Measurements from ENCODE around the gene AFG1L. TPM values are rescaled to one million over a fixed set of nuclear protein-coding genes. Genes with fewer than 3 reads are reported as not detected.

Gene AFG1L
- total and polyA plus RNA-seq, 11 donors: 1.9 to 16.6 (median 10.9) TPM

DNA sequence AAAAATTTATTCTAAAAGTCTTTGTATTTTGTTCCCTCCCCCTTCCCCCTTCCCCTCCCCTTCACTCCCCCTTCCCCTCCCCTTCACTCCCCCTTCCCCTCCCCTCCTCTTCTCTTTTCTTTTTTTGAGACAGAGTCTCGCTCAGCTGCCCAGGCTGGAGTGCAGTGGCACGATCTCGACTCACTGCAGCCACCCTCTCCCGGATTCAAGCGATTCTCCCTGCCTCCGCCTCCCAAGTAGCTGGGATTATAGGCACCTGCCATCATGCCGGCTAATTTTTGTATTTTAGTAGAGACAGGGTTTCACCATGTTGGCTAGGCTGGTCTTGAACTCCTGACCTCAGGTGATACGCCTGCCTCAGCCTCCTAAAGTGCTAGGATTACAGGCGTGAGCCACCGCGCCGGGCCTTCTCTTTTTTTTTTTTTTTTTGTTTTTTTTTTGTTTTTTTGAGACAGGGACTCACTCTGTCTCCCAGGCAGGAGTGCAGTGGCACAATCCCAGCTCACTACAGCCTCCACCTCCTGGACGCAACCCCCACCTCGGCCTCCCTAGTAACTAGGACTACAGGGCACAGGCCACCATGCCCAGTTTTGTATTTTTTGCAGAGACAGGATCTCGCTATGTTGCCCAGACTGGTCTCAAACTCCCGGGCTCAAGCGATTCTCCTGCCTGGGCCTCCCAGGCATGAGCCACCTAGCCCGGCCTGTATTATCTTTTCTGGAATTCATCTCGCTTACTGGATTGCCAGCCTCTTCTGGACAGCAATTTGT lies 1.1 kb upstream of the AFG1L start:
- Histone ChIP-seq H3K9me3 (no peaks in the 10 kb centered on the region), H3K27me3 (no peaks in the 10 kb centered on the region), H3K36me3 (no peaks in the 10 kb centered on the region), H3K4me3 (peak overlapping the region in 9 of 12 donors; percentile 67 to 92 (median 84)), H3K4me1 (peaks cover 0 to 17% (median 7%) of the 10 kb centered on the region in 12 donors), H3K27ac (peak overlapping the region in 6 of 12 donors; percentile 89 to 98 (median 96))
- DNase-seq (peak in 1 of 5 donors; percentile 25), ATAC-seq (no peak)
- TF ChIP-seq, protein P1, sequence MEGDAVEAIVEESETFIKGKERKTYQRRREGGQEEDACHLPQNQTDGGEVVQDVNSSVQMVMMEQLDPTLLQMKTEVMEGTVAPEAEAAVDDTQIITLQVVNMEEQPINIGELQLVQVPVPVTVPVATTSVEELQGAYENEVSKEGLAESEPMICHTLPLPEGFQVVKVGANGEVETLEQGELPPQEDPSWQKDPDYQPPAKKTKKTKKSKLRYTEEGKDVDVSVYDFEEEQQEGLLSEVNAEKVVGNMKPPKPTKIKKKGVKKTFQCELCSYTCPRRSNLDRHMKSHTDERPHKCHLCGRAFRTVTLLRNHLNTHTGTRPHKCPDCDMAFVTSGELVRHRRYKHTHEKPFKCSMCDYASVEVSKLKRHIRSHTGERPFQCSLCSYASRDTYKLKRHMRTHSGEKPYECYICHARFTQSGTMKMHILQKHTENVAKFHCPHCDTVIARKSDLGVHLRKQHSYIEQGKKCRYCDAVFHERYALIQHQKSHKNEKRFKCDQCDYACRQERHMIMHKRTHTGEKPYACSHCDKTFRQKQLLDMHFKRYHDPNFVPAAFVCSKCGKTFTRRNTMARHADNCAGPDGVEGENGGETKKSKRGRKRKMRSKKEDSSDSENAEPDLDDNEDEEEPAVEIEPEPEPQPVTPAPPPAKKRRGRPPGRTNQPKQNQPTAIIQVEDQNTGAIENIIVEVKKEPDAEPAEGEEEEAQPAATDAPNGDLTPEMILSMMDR (IDR thresholded peaks at IDR 0.05): no peak
- TF ChIP-seq POLR2A (IDR thresholded peaks at IDR 0.05): no peak
- WGBS, 4 donors: 91 to 95% (median 93%) methylated on average over 18 to 19 of the region's 19 CpGs
- intact Hi-C loops (cut with DNase I): loop anchor here in 3 of 10 donors (1.0 to 2.0 kb wide), 2 partner anchors 32 to 33 kb away; partner anchors contain the start of gene SNX3 (in 3 of the 3)

DNA sequence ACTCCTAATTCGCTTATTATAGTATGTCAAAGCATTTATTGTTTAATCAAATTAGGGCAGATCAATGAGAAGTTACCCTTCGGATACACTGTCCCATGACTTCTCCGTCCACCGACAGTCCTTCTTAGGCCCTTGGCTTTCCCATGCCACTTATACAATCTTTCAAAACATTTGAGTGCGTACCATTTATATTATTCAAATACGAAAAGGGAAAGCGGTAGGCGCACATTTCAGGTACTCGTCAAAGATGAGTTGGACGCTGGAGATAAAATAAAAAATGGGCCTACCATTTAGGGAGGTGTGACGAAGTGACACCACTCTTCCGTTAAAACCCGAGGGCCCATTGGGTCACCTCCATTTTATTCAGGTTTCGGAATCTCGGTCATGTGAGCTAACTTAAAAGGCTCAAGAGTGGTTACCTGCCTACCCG lies 542 bp upstream of the AFG1L start:
- no peaks in the 10 kb centered on the region for H3K27me3 ChIP-seq
- H3K4me1 ChIP-seq: peaks cover 0 to 21% (median 7%) of the 10 kb centered on the region in 12 donors
- ATAC-seq (peak in 1 of 4 donors; percentile 50), DNase-seq (no peak)
- H3K36me3 ChIP-seq: no peaks in the 10 kb centered on the region
- H3K27ac ChIP-seq: peak overlapping the region; percentile 89 to 98 (median 95)
- H3K4me3 ChIP-seq: peak overlapping the region; percentile 67 to 92 (median 83)
- TF ChIP-seq, protein P1 (IDR thresholded peaks at IDR 0.05): no peak
- TF ChIP-seq POLR2A (IDR thresholded peaks at IDR 0.05): no peak
- intact Hi-C loops (cut with DNase I): loop anchor here in 3 of 10 donors (1.0 to 2.0 kb wide), 2 partner anchors 33 to 34 kb away; partner anchors contain the start of gene SNX3 (in 3 of the 3)
- no peaks in the 10 kb centered on the region for H3K9me3 ChIP-seq
- 32 to 35% (median 34%) methylated on average over 16 of the region's 16 CpGs for WGBS, 4 donors

DNA sequence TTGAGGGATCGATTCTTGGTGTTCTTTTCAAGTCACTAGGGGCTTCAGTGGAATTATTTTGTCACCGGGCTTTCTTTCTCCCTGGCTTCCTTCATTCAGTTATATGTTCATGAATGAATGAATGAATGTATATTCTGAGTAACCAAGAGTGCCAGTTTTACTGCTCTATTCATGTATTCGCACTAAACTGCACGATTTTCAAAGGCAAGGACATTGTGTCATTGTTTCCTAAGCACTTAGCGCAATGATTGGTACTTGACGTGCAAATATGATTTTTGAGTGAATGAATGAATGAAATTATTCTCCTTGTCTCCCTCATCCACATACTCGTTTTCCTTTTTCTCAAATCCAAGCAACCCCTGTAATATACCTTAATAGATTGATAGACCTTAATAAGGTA lies 822 bp downstream of the AFG1L start:
- intact Hi-C loops (cut with DNase I): loop anchor here in 6 of 10 donors (1.0 to 5.0 kb wide), 3 partner anchors 33 to 35 kb away; partner anchors contain the start of gene SNX3 (in 6 of the 6)

More for the DNA sequence above, 822 bp downstream of the AFG1L start:
- 65 to 68% (median 67%) methylated on average over 7 of the region's 7 CpGs for WGBS, 4 donors
- Histone ChIP-seq H3K27ac (peak overlapping the region; percentile 89 to 98 (median 95)), H3K4me1 (peaks cover 0 to 27% (median 7%) of the 10 kb centered on the region in 12 donors), H3K4me3 (peak overlapping the region; percentile 67 to 92 (median 83)), H3K27me3 (no peaks in the 10 kb centered on the region), H3K9me3 (no peaks in the 10 kb centered on the region), H3K36me3 (no peaks in the 10 kb centered on the region)
- ATAC-seq: no peak
- TF ChIP-seq POLR2A (IDR thresholded peaks at IDR 0.05): no peak
- TF ChIP-seq, protein P1 (IDR thresholded peaks at IDR 0.05): no peak
- DNase-seq: no peak

Measured in heart left ventricle (tissue), 16 donors.